HFF-Myc (cell line): ENCODE measurements around the gene WNT1.

ENCODE experiments used
- DNase-seq: peaks from one replicate; pipeline ENCODE4 v3.0.0-alpha.2; 2011; ENCODE audit warnings: low read depth; ENCODE audit errors: extremely low read depth
- H3K4me3 ChIP-seq: replicated peaks from 2 replicates; pipeline ENCODE4 v1.5.1; 2011; ENCODE audit warnings: low read depth, mild to moderate bottlenecking, control low read depth, low read length
- CTCF ChIP-seq: IDR thresholded peaks from 2 replicates; pipeline ENCODE4 v1.5.1; 2012; ENCODE audit warnings: mild to moderate bottlenecking, low read depth, low read length, control low read depth; ENCODE audit errors: missing control alignments

Gene WNT1

GRCh38 chr12:48973531-48973930 is 4.6 kb upstream of the WNT1 start:
- no peak for TF ChIP-seq CTCF
- DNase-seq: no peak
- H3K4me3 ChIP-seq: no peak overlapping the region

GRCh38 chr12:48973941-48974673 is 4.0 kb upstream of the WNT1 start:
- no peak overlapping the region for H3K4me3 ChIP-seq

GRCh38 chr12:48977290-48978281 is 536 bp upstream of the WNT1 start:
- H3K4me3 ChIP-seq: no peak overlapping the region
- TF ChIP-seq CTCF: peak; percentile 74
- DNase-seq: no peak

More at GRCh38 chr12:48973941-48974673, 4.0 kb upstream of the WNT1 start:
- DNase-seq: no peak
- peak; percentile 42 for TF ChIP-seq CTCF

- no peak for TF ChIP-seq CTCF
- DNase-seq: no peak
- H3K4me3 ChIP-seq: no peak overlapping the region
Measured at GRCh38 chr12:48978741-48979601, 849 bp downstream of the WNT1 start.

GRCh38 chr12:48979602-48980388 is 1.7 kb downstream of the WNT1 start:
- H3K4me3 ChIP-seq: no peak overlapping the region
- no peak for DNase-seq
- TF ChIP-seq CTCF: no peak
